CD14-positive monocyte (primary cell): ENCODE data around the gene ERP27. TPM values are rescaled to one million over a fixed set of nuclear protein-coding genes. Genes with fewer than 3 reads are reported as not detected.

ENCODE experiments used
- DNase-seq, 3 donors: peaks; one replicate each; pipeline ENCODE4 v3.0.0-alpha.2; 2011 to 2022
- H2AFZ ChIP-seq: 2 replicates; pipeline ENCODE4 v1.6.0; 2012; ENCODE audit warnings: mild to moderate bottlenecking, low read depth, low read length, inconsistent platforms; ENCODE audit not compliant: insufficient read depth, poor library complexity, severe bottlenecking
- H3K27ac ChIP-seq, 2 donors: 1 replicate in 1 of 2; 2 replicates in 1 of 2; pipeline ENCODE4 v1.5.1; 2012 to 2013; ENCODE audit warnings: low read length in 2 of 2, control low read depth in 1 of 2, inconsistent platforms in 1 of 2, low read depth in 1 of 2, mild to moderate bottlenecking in 1 of 2
- H3K27me3 ChIP-seq, 2 donors: one replicate each; pipeline versions ENCODE4 v1.6.0 to v1.6.1; 2011 to 2013; ENCODE audit warnings: low read length in 2 of 2; ENCODE audit not compliant: control insufficient read depth in 2 of 2, insufficient read depth in 2 of 2
- H3K36me3 ChIP-seq, 2 donors: replicated peaks in 1 of 2; 1 replicate in 1 of 2; 2 replicates in 1 of 2; pipeline versions ENCODE4 v1.5.1 to v1.6.1; 2012 to 2013; ENCODE audit warnings: low read length in 2 of 2, control low read depth in 1 of 2, inconsistent platforms in 1 of 2, mild to moderate bottlenecking in 1 of 2; ENCODE audit not compliant: insufficient read depth in 2 of 2, control insufficient read depth in 1 of 2
- H3K4me1 ChIP-seq, 2 donors: 1 replicate in 1 of 2; 2 replicates in 1 of 2; pipeline versions ENCODE4 v1.5.1 to v1.6.1; 2012 to 2013; ENCODE audit warnings: low read length in 2 of 2, control low read depth in 1 of 2, inconsistent platforms in 1 of 2, mild to moderate bottlenecking in 1 of 2, moderate library complexity in 1 of 2; ENCODE audit not compliant: insufficient read depth in 2 of 2, control insufficient read depth in 1 of 2
- H3K4me2 ChIP-seq: replicated peaks from 2 replicates; pipeline ENCODE3; 2012; ENCODE audit warnings: low read length, moderate library complexity, mild to moderate bottlenecking; ENCODE audit not compliant: poor library complexity, severe bottlenecking; ENCODE audit errors: extremely low read depth
- H3K4me3 ChIP-seq, 3 experiments: fragments of 200-600 bp in 1 of 3; sonication (generic) in 1 of 3; replicated peaks in 1 of 3; 1 replicate in 2 of 3; 2 replicates in 1 of 3; pipeline ENCODE4 v1.5.1; 2011 to 2013; ENCODE audit warnings: low read length in 3 of 3, mild to moderate bottlenecking in 3 of 3, control low read depth in 2 of 3, low read depth in 2 of 3, inconsistent platforms in 1 of 3, moderate library complexity in 1 of 3
- H3K79me2 ChIP-seq: 2 replicates; pipeline ENCODE4 v1.6.0; 2012; ENCODE audit warnings: mild to moderate bottlenecking, control low read depth, inconsistent platforms, low read length, moderate library complexity; ENCODE audit not compliant: insufficient read depth
- H3K9ac ChIP-seq: 2 replicates; pipeline ENCODE4 v1.6.0; 2017; ENCODE audit warnings: low read length, mild to moderate bottlenecking; ENCODE audit not compliant: insufficient read depth, poor library complexity, severe bottlenecking
- H3K9me3 ChIP-seq, 2 donors: replicated peaks in 1 of 2; 1 replicate in 1 of 2; 2 replicates in 1 of 2; pipeline versions ENCODE4 v1.5.1 to v1.6.1; 2012 to 2013; ENCODE audit warnings: low read length in 2 of 2, control low read depth in 1 of 2; ENCODE audit not compliant: control insufficient read depth in 1 of 2, insufficient read depth in 1 of 2
- H4K20me1 ChIP-seq: 2 replicates; pipeline ENCODE4 v1.6.0; 2012; ENCODE audit warnings: mild to moderate bottlenecking, low read length, control low read depth, moderate library complexity; ENCODE audit not compliant: insufficient read depth
- H3K27ac Mint-ChIP-seq, 7 donors: one replicate each; pipeline ENCODE4 v1.8.0; 2020; ENCODE audit warnings: mild to moderate bottlenecking in 7 of 7, mixed read lengths in 7 of 7, moderate library complexity in 6 of 7, inconsistent platforms in 2 of 7
- H3K27me3 Mint-ChIP-seq, 3 donors: one replicate each; pipeline ENCODE4 v1.8.0; 2021 to 2022; ENCODE audit warnings: low read depth in 3 of 3, mild to moderate bottlenecking in 3 of 3, mixed read lengths in 3 of 3, moderate library complexity in 3 of 3, inconsistent platforms in 1 of 3
- H3K36me3 Mint-ChIP-seq, 2 donors: one replicate each; pipeline ENCODE4 v1.8.0; 2020; ENCODE audit warnings: mixed read lengths in 2 of 2, inconsistent platforms in 1 of 2, mild to moderate bottlenecking in 1 of 2
- H3K4me1 Mint-ChIP-seq: one replicate; pipeline ENCODE4 v1.8.0; 2020; ENCODE audit warnings: mild to moderate bottlenecking, mixed read lengths
- H3K4me3 Mint-ChIP-seq, 2 donors: one replicate each; pipeline ENCODE4 v1.8.0; 2020; ENCODE audit warnings: mild to moderate bottlenecking in 2 of 2, mixed read lengths in 2 of 2, moderate library complexity in 1 of 2
- H3K9me3 Mint-ChIP-seq, 7 donors: one replicate each; pipeline ENCODE4 v1.8.0; 2020 to 2022; ENCODE audit warnings: mixed read lengths in 7 of 7, mild to moderate bottlenecking in 6 of 7, moderate library complexity in 6 of 7, inconsistent platforms in 2 of 7
- WGBS: methylation state at CpG from one replicate; pipeline ENCODE4 v1.1.5; 2013; ENCODE audit warnings: missing lambda C conversion rate; ENCODE audit not compliant: insufficient coverage; 5-methylcytosine and 5-hydroxymethylcytosine counted together
- intact Hi-C, 2 donors: fragments of 100-400 bp; cut with micrococcal nuclease; formaldehyde crosslinking; loops; one replicate each; pipeline versions ENCODE4 v1.15.0 to v1.15.1; 2023
- polyA plus RNA-seq, 3 donors: library from polyadenylated mRNA; depleted of rRNA in 1 of 3; unstranded in 2 of 3; stranded (reverse) in 1 of 3; fragments of 300-500 nt in 2 of 3; fragments of >200 nt in 1 of 3; fragmentation: Illumina TruSeq in 2 of 3; gene quantifications; 1 replicate in 2 of 3; 2 replicates in 1 of 3; pipeline ENCODE4 v1.2.3, GENCODE V29; 2012 to 2021
- TF ChIP-seq, protein P1 (sequence below): fragments of 200-600 bp; IDR thresholded peaks from one replicate; pipeline ENCODE4 v1.8.0; 2022; ENCODE audit warnings: antibody characterized with exemption, mild to moderate bottlenecking

ERP27 gene
- polyA plus RNA-seq, 3 donors = 2.5 to 7.2 (median 2.5) TPM

DNA sequence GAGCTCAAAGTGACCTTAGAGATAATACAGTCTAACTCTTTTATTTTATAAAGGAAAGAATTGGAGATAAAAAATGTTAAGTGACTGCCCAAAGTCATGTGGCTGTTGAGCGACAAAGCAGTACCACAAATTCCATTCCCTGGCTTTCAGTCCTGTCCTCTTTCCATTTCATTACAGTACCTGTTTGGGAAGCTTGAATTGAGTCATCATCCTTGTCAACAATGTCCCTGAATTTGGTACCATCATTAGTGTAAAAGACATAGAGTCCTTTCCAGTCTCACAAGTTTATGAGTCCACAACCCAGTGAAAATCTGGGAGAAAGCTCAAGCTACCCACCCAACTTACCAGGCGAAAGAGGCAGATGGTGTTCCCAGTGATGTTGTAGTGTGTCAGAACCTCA lies 3.8 kb downstream of the ERP27 start:
- H3K9ac ChIP-seq = no peak overlapping the region
- no peak overlapping the region for H3K4me3 ChIP-seq
- peaks cover 60 to 88% of the 10 kb centered on the region in 2 donors for H3K36me3 ChIP-seq
- H3K27ac ChIP-seq = no peak overlapping the region
- no peaks in the 10 kb centered on the region for H3K79me2 ChIP-seq
- DNase-seq = no peak
- H3K4me2 ChIP-seq = no peak overlapping the region
- Mint-ChIP-seq H3K27me3 (no peaks in the 10 kb centered on the region), H3K4me1 (peaks cover 11% of the 10 kb centered on the region), H3K36me3 (peaks cover 65 to 74% of the 10 kb centered on the region in 2 donors), H3K4me3 (no peak overlapping the region), H3K27ac (no peak overlapping the region), H3K9me3 (no peaks in the 10 kb centered on the region)
- no CpG with 5 or more reads among the region's 2 CpGs for WGBS
- intact Hi-C loops = loop anchor here in 1 of 2 donors (10.0 kb wide), 1 partner anchor 90 kb away; the partner anchor contains the start of gene ART4
- TF ChIP-seq, protein P1, sequence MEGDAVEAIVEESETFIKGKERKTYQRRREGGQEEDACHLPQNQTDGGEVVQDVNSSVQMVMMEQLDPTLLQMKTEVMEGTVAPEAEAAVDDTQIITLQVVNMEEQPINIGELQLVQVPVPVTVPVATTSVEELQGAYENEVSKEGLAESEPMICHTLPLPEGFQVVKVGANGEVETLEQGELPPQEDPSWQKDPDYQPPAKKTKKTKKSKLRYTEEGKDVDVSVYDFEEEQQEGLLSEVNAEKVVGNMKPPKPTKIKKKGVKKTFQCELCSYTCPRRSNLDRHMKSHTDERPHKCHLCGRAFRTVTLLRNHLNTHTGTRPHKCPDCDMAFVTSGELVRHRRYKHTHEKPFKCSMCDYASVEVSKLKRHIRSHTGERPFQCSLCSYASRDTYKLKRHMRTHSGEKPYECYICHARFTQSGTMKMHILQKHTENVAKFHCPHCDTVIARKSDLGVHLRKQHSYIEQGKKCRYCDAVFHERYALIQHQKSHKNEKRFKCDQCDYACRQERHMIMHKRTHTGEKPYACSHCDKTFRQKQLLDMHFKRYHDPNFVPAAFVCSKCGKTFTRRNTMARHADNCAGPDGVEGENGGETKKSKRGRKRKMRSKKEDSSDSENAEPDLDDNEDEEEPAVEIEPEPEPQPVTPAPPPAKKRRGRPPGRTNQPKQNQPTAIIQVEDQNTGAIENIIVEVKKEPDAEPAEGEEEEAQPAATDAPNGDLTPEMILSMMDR = no peak
- no peaks in the 10 kb centered on the region for H3K9me3 ChIP-seq
- peaks cover 16% of the 10 kb centered on the region for H4K20me1 ChIP-seq
- H3K27me3 ChIP-seq = no peaks in the 10 kb centered on the region
- H2AFZ ChIP-seq = no peak overlapping the region
- H3K4me1 ChIP-seq = peaks cover 4 to 6% of the 10 kb centered on the region in 2 donors

DNA sequence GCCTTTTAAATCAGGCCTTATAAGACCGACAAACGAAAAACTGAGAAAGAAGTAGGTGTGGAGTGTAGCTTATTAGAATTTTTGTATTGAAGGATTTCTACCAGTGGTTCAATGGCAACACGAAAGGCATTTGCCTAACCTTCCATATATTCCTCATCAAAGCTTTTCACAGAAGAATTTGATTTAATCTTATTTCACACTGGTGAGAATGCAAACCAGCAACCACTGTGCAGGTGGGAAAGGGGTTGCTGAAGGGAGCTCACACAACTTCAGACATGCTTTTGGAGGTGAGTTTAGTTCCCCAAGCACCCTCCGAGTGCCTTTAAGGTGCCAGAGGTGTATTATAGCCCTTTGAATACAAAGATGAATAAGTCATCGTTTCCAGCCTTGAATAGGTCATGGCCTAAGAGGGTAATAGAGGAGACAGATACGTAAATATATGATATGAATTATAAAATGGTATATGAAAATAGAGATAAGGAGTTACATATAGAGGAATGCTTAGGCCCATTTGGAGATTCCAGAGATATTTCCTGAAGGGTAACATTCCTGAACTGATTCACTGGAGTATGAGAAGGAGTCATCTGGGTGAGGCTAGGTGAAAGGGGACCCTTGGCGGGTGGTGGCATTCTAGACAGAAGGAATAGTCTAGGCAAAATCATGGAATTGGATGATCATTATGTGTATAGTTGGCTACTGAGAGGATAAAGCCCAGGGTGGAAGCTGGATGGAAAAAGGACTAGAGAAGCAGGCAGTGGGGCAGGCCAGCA lies 6.4 kb downstream of the ERP27 start:
- Histone ChIP-seq H4K20me1 (no peaks in the 10 kb centered on the region), H3K9me3 (no peaks in the 10 kb centered on the region), H3K4me3 (no peak overlapping the region), H3K79me2 (no peaks in the 10 kb centered on the region), H3K4me1 (no peaks in the 10 kb centered on the region), H3K27me3 (no peaks in the 10 kb centered on the region), H3K27ac (no peak overlapping the region), H3K9ac (no peak overlapping the region), H3K36me3 (peaks cover 73 to 93% of the 10 kb centered on the region in 2 donors), H2AFZ (no peak overlapping the region), H3K4me2 (no peak overlapping the region)
- H3K9me3 Mint-ChIP-seq = no peaks in the 10 kb centered on the region
- peaks cover 72 to 75% of the 10 kb centered on the region in 2 donors for H3K36me3 Mint-ChIP-seq
- no peaks in the 10 kb centered on the region for H3K27me3 Mint-ChIP-seq
- no peak overlapping the region for H3K27ac Mint-ChIP-seq
- WGBS = 90% methylated on average over 4 of the region's 7 CpGs
- no peak for DNase-seq
- H3K4me3 Mint-ChIP-seq = no peak overlapping the region
- intact Hi-C loops = loop anchor here in 1 of 2 donors (10.0 kb wide), 1 partner anchor 87 kb away; the partner anchor contains the start of gene ART4
- TF ChIP-seq, protein P1 = no peak
- H3K4me1 Mint-ChIP-seq = no peaks in the 10 kb centered on the region
